Fibroblast of pulmonary artery (primary cell): ENCODE measurements around the gene DIPK1A.
"Not testable (repeated sequence)": the region's sequence is repeated elsewhere in the genome, so short reads cannot be mapped to it uniquely, and the experiment has no call there.

Experiments
- DNase-seq: peaks from one replicate; pipeline ENCODE4 v3.0.0-alpha.2; 2010; ENCODE audit warnings: low read depth
- H3K4me3 ChIP-seq: replicated peaks from 2 replicates; pipeline ENCODE4 v1.5.1; 2011; ENCODE audit warnings: low read depth, mild to moderate bottlenecking, control low read depth, low read length, moderate library complexity
- CTCF ChIP-seq: IDR thresholded peaks from 2 replicates; pipeline ENCODE4 v1.5.1; 2011; ENCODE audit warnings: mild to moderate bottlenecking, control low read depth, low read length, inconsistent platforms; ENCODE audit errors: missing control alignments

DIPK1A gene

GRCh38 chr1:92899780-92900179 is 61.5 kb downstream of the DIPK1A start:
- TF ChIP-seq CTCF: no peak
- no peak for DNase-seq
- no peak overlapping the region for H3K4me3 ChIP-seq

- not testable (repeated sequence) for H3K4me3 ChIP-seq, DNase-seq
These were observed 63.2 kb downstream of the DIPK1A start for GRCh38 chr1:92898053-92898452.

- no peak overlapping the region for H3K4me3 ChIP-seq
- TF ChIP-seq CTCF: no peak
- DNase-seq: no peak
These were observed 73.8 kb downstream of the DIPK1A start for GRCh38 chr1:92887465-92887864.

- H3K4me3 ChIP-seq: no peak overlapping the region
- DNase-seq: no peak
- no peak for TF ChIP-seq CTCF
These were observed 74.3 kb downstream of the DIPK1A start for GRCh38 chr1:92886886-92887419.

GRCh38 chr1:92884195-92884594 is 77.1 kb downstream of the DIPK1A start:
- H3K4me3 ChIP-seq: no peak overlapping the region
- no peak for DNase-seq
- no peak for TF ChIP-seq CTCF

GRCh38 chr1:92883297-92883696 is 78.0 kb downstream of the DIPK1A start:
- H3K4me3 ChIP-seq: no peak overlapping the region
- TF ChIP-seq CTCF: no peak
- no peak for DNase-seq

- DNase-seq: no peak
- H3K4me3 ChIP-seq: no peak overlapping the region
- no peak for TF ChIP-seq CTCF
These were observed 78.4 kb downstream of the DIPK1A start for GRCh38 chr1:92882819-92883218.
